CD14-positive monocyte (primary cell): ENCODE data around the gene CEP78. TPM values are rescaled to one million over a fixed set of nuclear protein-coding genes. Genes with fewer than 3 reads are reported as not detected.

Experiments
- DNase-seq, 3 donors: peaks; one replicate each; pipeline ENCODE4 v3.0.0-alpha.2; 2011 to 2022
- H2AFZ ChIP-seq: 2 replicates; pipeline ENCODE4 v1.6.0; 2012; ENCODE audit warnings: mild to moderate bottlenecking, low read depth, low read length, inconsistent platforms; ENCODE audit not compliant: insufficient read depth, poor library complexity, severe bottlenecking
- H3K27ac ChIP-seq, 2 donors: 1 replicate in 1 of 2; 2 replicates in 1 of 2; pipeline ENCODE4 v1.5.1; 2012 to 2013; ENCODE audit warnings: low read length in 2 of 2, control low read depth in 1 of 2, inconsistent platforms in 1 of 2, low read depth in 1 of 2, mild to moderate bottlenecking in 1 of 2
- H3K27me3 ChIP-seq, 2 donors: one replicate each; pipeline versions ENCODE4 v1.6.0 to v1.6.1; 2011 to 2013; ENCODE audit warnings: low read length in 2 of 2; ENCODE audit not compliant: control insufficient read depth in 2 of 2, insufficient read depth in 2 of 2
- H3K36me3 ChIP-seq, 2 donors: replicated peaks in 1 of 2; 1 replicate in 1 of 2; 2 replicates in 1 of 2; pipeline versions ENCODE4 v1.5.1 to v1.6.1; 2012 to 2013; ENCODE audit warnings: low read length in 2 of 2, control low read depth in 1 of 2, inconsistent platforms in 1 of 2, mild to moderate bottlenecking in 1 of 2; ENCODE audit not compliant: insufficient read depth in 2 of 2, control insufficient read depth in 1 of 2
- H3K4me1 ChIP-seq, 2 donors: 1 replicate in 1 of 2; 2 replicates in 1 of 2; pipeline versions ENCODE4 v1.5.1 to v1.6.1; 2012 to 2013; ENCODE audit warnings: low read length in 2 of 2, control low read depth in 1 of 2, inconsistent platforms in 1 of 2, mild to moderate bottlenecking in 1 of 2, moderate library complexity in 1 of 2; ENCODE audit not compliant: insufficient read depth in 2 of 2, control insufficient read depth in 1 of 2
- H3K4me2 ChIP-seq: replicated peaks from 2 replicates; pipeline ENCODE3; 2012; ENCODE audit warnings: low read length, moderate library complexity, mild to moderate bottlenecking; ENCODE audit not compliant: poor library complexity, severe bottlenecking; ENCODE audit errors: extremely low read depth
- H3K4me3 ChIP-seq, 3 experiments: fragments of 200-600 bp in 1 of 3; sonication (generic) in 1 of 3; replicated peaks in 1 of 3; 1 replicate in 2 of 3; 2 replicates in 1 of 3; pipeline ENCODE4 v1.5.1; 2011 to 2013; ENCODE audit warnings: low read length in 3 of 3, mild to moderate bottlenecking in 3 of 3, control low read depth in 2 of 3, low read depth in 2 of 3, inconsistent platforms in 1 of 3, moderate library complexity in 1 of 3
- H3K79me2 ChIP-seq: 2 replicates; pipeline ENCODE4 v1.6.0; 2012; ENCODE audit warnings: mild to moderate bottlenecking, control low read depth, inconsistent platforms, low read length, moderate library complexity; ENCODE audit not compliant: insufficient read depth
- H3K9ac ChIP-seq: 2 replicates; pipeline ENCODE4 v1.6.0; 2017; ENCODE audit warnings: low read length, mild to moderate bottlenecking; ENCODE audit not compliant: insufficient read depth, poor library complexity, severe bottlenecking
- H3K9me3 ChIP-seq, 2 donors: replicated peaks in 1 of 2; 1 replicate in 1 of 2; 2 replicates in 1 of 2; pipeline versions ENCODE4 v1.5.1 to v1.6.1; 2012 to 2013; ENCODE audit warnings: low read length in 2 of 2, control low read depth in 1 of 2; ENCODE audit not compliant: control insufficient read depth in 1 of 2, insufficient read depth in 1 of 2
- H4K20me1 ChIP-seq: 2 replicates; pipeline ENCODE4 v1.6.0; 2012; ENCODE audit warnings: mild to moderate bottlenecking, low read length, control low read depth, moderate library complexity; ENCODE audit not compliant: insufficient read depth
- H3K27ac Mint-ChIP-seq, 7 donors: one replicate each; pipeline ENCODE4 v1.8.0; 2020; ENCODE audit warnings: mild to moderate bottlenecking in 7 of 7, mixed read lengths in 7 of 7, moderate library complexity in 6 of 7, inconsistent platforms in 2 of 7
- H3K27me3 Mint-ChIP-seq, 3 donors: one replicate each; pipeline ENCODE4 v1.8.0; 2021 to 2022; ENCODE audit warnings: low read depth in 3 of 3, mild to moderate bottlenecking in 3 of 3, mixed read lengths in 3 of 3, moderate library complexity in 3 of 3, inconsistent platforms in 1 of 3
- H3K36me3 Mint-ChIP-seq, 2 donors: one replicate each; pipeline ENCODE4 v1.8.0; 2020; ENCODE audit warnings: mixed read lengths in 2 of 2, inconsistent platforms in 1 of 2, mild to moderate bottlenecking in 1 of 2
- H3K4me1 Mint-ChIP-seq: one replicate; pipeline ENCODE4 v1.8.0; 2020; ENCODE audit warnings: mild to moderate bottlenecking, mixed read lengths
- H3K4me3 Mint-ChIP-seq, 2 donors: one replicate each; pipeline ENCODE4 v1.8.0; 2020; ENCODE audit warnings: mild to moderate bottlenecking in 2 of 2, mixed read lengths in 2 of 2, moderate library complexity in 1 of 2
- H3K9me3 Mint-ChIP-seq, 7 donors: one replicate each; pipeline ENCODE4 v1.8.0; 2020 to 2022; ENCODE audit warnings: mixed read lengths in 7 of 7, mild to moderate bottlenecking in 6 of 7, moderate library complexity in 6 of 7, inconsistent platforms in 2 of 7
- WGBS: methylation state at CpG from one replicate; pipeline ENCODE4 v1.1.5; 2013; ENCODE audit warnings: missing lambda C conversion rate; ENCODE audit not compliant: insufficient coverage; 5-methylcytosine and 5-hydroxymethylcytosine counted together
- intact Hi-C, 2 donors: fragments of 100-400 bp; cut with micrococcal nuclease; formaldehyde crosslinking; loops; one replicate each; pipeline versions ENCODE4 v1.15.0 to v1.15.1; 2023
- polyA plus RNA-seq, 3 donors: library from polyadenylated mRNA; depleted of rRNA in 1 of 3; unstranded in 2 of 3; stranded (reverse) in 1 of 3; fragments of 300-500 nt in 2 of 3; fragments of >200 nt in 1 of 3; fragmentation: Illumina TruSeq in 2 of 3; gene quantifications; 1 replicate in 2 of 3; 2 replicates in 1 of 3; pipeline ENCODE4 v1.2.3, GENCODE V29; 2012 to 2021
- TF ChIP-seq, protein P1 (sequence below): fragments of 200-600 bp; IDR thresholded peaks from one replicate; pipeline ENCODE4 v1.8.0; 2022; ENCODE audit warnings: antibody characterized with exemption, mild to moderate bottlenecking

The CEP78 gene
- polyA plus RNA-seq, 3 donors = 1.7 to 3.3 (median 2.5) TPM

DNA sequence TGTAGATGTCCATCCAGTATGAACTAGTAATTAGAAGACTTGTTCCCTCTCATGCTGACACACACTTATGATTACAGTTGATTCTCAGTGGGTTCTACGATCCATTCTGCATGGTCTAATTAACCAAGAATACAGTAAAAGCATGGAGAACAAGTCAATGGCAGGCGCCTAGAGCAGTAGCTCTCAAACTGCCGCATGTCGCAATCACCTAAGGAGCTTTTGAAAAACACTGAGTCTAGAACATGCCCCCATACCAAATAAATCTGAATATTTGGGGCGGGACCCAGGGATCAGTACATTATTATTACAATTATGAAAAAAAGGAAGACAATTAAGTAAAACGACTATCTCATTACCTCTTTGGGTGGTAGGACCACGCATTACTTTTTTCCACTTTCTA is 26.7 kb upstream of the CEP78 start:
- TF ChIP-seq, protein P1, sequence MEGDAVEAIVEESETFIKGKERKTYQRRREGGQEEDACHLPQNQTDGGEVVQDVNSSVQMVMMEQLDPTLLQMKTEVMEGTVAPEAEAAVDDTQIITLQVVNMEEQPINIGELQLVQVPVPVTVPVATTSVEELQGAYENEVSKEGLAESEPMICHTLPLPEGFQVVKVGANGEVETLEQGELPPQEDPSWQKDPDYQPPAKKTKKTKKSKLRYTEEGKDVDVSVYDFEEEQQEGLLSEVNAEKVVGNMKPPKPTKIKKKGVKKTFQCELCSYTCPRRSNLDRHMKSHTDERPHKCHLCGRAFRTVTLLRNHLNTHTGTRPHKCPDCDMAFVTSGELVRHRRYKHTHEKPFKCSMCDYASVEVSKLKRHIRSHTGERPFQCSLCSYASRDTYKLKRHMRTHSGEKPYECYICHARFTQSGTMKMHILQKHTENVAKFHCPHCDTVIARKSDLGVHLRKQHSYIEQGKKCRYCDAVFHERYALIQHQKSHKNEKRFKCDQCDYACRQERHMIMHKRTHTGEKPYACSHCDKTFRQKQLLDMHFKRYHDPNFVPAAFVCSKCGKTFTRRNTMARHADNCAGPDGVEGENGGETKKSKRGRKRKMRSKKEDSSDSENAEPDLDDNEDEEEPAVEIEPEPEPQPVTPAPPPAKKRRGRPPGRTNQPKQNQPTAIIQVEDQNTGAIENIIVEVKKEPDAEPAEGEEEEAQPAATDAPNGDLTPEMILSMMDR = no peak
- H3K4me1 Mint-ChIP-seq = peaks cover 14% of the 10 kb centered on the region
- no peak overlapping the region for H2AFZ ChIP-seq
- H3K4me2 ChIP-seq = no peak overlapping the region
- H3K79me2 ChIP-seq = no peaks in the 10 kb centered on the region
- H4K20me1 ChIP-seq = no peaks in the 10 kb centered on the region
- DNase-seq = no peak
- H3K9me3 ChIP-seq = no peaks in the 10 kb centered on the region
- H3K36me3 ChIP-seq = no peaks in the 10 kb centered on the region
- WGBS = 100% methylated on average over 4 of the region's 7 CpGs
- H3K27me3 ChIP-seq = no peaks in the 10 kb centered on the region
- peaks cover 4 to 6% of the 10 kb centered on the region in 2 donors for H3K4me1 ChIP-seq
- peaks cover 0 to 8% (median 4%) of the 10 kb centered on the region in 7 donors for H3K9me3 Mint-ChIP-seq
- peaks cover 0 to 2% (median 0%) of the 10 kb centered on the region in 3 donors for H3K27me3 Mint-ChIP-seq
- intact Hi-C loops = no loop called here
- H3K27ac ChIP-seq = no peak overlapping the region
- H3K9ac ChIP-seq = no peak overlapping the region
- no peak overlapping the region for H3K27ac Mint-ChIP-seq
- no peak overlapping the region for H3K4me3 ChIP-seq
- H3K36me3 Mint-ChIP-seq = no peaks in the 10 kb centered on the region
- H3K4me3 Mint-ChIP-seq = no peak overlapping the region

DNA sequence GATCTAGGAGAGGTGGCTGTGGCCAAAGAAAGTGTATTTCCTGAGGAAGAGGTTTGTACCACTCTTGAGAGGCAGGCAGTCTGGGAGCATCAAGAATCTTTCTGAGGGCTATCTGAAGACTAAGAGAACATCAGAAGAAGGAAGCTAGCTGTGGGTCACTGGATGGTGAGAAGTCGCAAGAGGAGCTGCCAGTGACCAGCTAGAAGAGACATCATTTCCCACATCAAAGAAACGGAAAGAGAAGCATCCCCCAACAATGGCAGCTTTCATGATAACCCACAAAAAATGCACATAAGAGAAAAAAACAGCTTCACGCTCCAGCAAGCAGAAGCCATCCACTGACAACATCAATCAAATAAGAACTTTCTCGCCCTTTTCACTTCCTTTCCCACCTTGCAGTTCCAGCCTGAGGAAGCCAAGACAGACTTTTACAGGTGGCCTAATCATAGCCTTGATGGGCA is 25.0 kb upstream of the CEP78 start:
- Histone ChIP-seq H3K79me2 (no peaks in the 10 kb centered on the region), H3K27me3 (no peaks in the 10 kb centered on the region), H3K4me1 (peaks cover 4 to 6% of the 10 kb centered on the region in 2 donors), H3K9ac (no peak overlapping the region), H3K4me3 (no peak overlapping the region), H4K20me1 (no peaks in the 10 kb centered on the region), H3K4me2 (no peak overlapping the region), H2AFZ (peak overlapping the region; percentile 18), H3K9me3 (no peaks in the 10 kb centered on the region), H3K27ac (no peak overlapping the region), H3K36me3 (no peaks in the 10 kb centered on the region)
- Mint-ChIP-seq H3K4me1 (peaks cover 14% of the 10 kb centered on the region), H3K9me3 (peaks cover 0 to 5% (median 3%) of the 10 kb centered on the region in 7 donors), H3K4me3 (no peak overlapping the region), H3K27me3 (peaks cover 0 to 2% (median 0%) of the 10 kb centered on the region in 3 donors), H3K27ac (peak overlapping the region in 1 of 7 donors; percentile 6), H3K36me3 (no peaks in the 10 kb centered on the region)
- TF ChIP-seq, protein P1 = no peak
- DNase-seq = no peak
- intact Hi-C loops = no loop called here
- WGBS = 100% methylated on average over 2 of the region's 4 CpGs
